DND-41 (cell line): ENCODE results near the gene VSTM2B.

ENCODE experiments used
- CTCF ChIP-seq: IDR thresholded peaks from 2 replicates; pipeline ENCODE4 v1.5.1; 2012; ENCODE audit warnings: borderline replicate concordance, low read length, moderate library complexity, mild to moderate bottlenecking; ENCODE audit not compliant: poor library complexity, severe bottlenecking; ENCODE audit errors: extremely low read depth
- EZH2 ChIP-seq: IDR thresholded peaks from 3 replicates; pipeline ENCODE4 v1.6.1; 2012; ENCODE audit warnings: borderline replicate concordance, low read depth, mild to moderate bottlenecking, moderate library complexity, low read length, inconsistent platforms; ENCODE audit not compliant: severe bottlenecking

GRCh38 chr19:29569038-29569911, 43.5 kb downstream of the VSTM2B start:
- TF ChIP-seq CTCF, result no peak
- no peak for TF ChIP-seq EZH2
